Gastrocnemius medialis (tissue), 4 donors: ENCODE data around the gene ARHGEF10L. TPM values are rescaled to one million over a fixed set of nuclear protein-coding genes. Genes with fewer than 3 reads are reported as not detected.

ENCODE experiments used
- ATAC-seq, 2 donors: fragments of 150-250 bp; one replicate each; pipeline ENCODE4 v1.9.1; 2016
- DNase-seq, 2 donors: peaks; one replicate each; pipeline ENCODE4 v3.0.0-alpha.2; 2019
- H3K27ac ChIP-seq, 4 donors: fragments of 200-600 bp; sonication (generic); 1 replicate in 1 of 4; 2 replicates in 3 of 4; pipeline ENCODE4 v1.5.1; 2016 to 2018; ENCODE audit warnings: mild to moderate bottlenecking in 2 of 4, moderate library complexity in 1 of 4
- H3K27me3 ChIP-seq, 3 donors: fragments of 200-600 bp; sonication (generic) in 2 of 3; 1 replicate in 1 of 3; 2 replicates in 2 of 3; pipeline versions ENCODE4 v1.5.1 to v1.6.0; 2016 to 2019; ENCODE audit warnings: mild to moderate bottlenecking in 1 of 3, moderate library complexity in 1 of 3
- H3K36me3 ChIP-seq, 2 donors: fragments of 200-600 bp; sonication (generic) in 1 of 2; one replicate each; pipeline ENCODE4 v1.5.1; 2017 to 2018
- H3K4me1 ChIP-seq, 2 donors: fragments of 200-600 bp; sonication (generic) in 1 of 2; one replicate each; pipeline ENCODE4 v1.5.1; 2016 to 2017; ENCODE audit warnings: mild to moderate bottlenecking in 2 of 2
- H3K4me3 ChIP-seq, 4 donors: fragments of 200-600 bp; sonication (generic) in 3 of 4; 1 replicate in 1 of 4; 2 replicates in 3 of 4; pipeline ENCODE4 v1.5.1; 2016 to 2019; ENCODE audit warnings: mild to moderate bottlenecking in 2 of 4
- H3K9me3 ChIP-seq, 3 donors: fragments of 200-600 bp; sonication (generic) in 2 of 3; 1 replicate in 1 of 3; 2 replicates in 2 of 3; pipeline ENCODE4 v1.5.1; 2016 to 2019
- POLR2A ChIP-seq, 2 donors: fragments of 450-650 bp; IDR thresholded peaks; one replicate each; pipeline ENCODE4 v1.6.1; 2017; ENCODE audit warnings: antibody characterized with exemption in 2 of 2, mild to moderate bottlenecking in 2 of 2, moderate library complexity in 2 of 2
- in situ Hi-C, 4 donors: fragments of 200-750 bp; cut with MboI; loops; one replicate each; pipeline versions ENCODE4 v1.15.0 to v1.8.0; 2017; ENCODE audit warnings: low sequenced_read_pairs in 4 of 4
- intact Hi-C: fragments of 100-400 bp; cut with DNase I; formaldehyde crosslinking; loops from one replicate; pipeline ENCODE4 v1.15.1; 2023; ENCODE audit warnings: low total_unique reads
- total RNA-seq, 4 donors: library from RNA; depleted of rRNA; stranded (reverse); fragments of >200 nt; gene quantifications; one replicate each; pipeline versions ENCODE4 v1.1.0 to v1.2.3, GENCODE V29; 2016
- TF ChIP-seq, protein P1 (sequence below), 5 experiments: fragments of 450-650 bp in 3 of 5; fragments of 200-600 bp in 2 of 5; sonication (generic) in 2 of 5; IDR thresholded peaks in 4 of 5; conservative IDR thresholded peaks in 1 of 5; 1 replicate in 4 of 5; 2 replicates in 1 of 5; pipeline ENCODE4 v1.5.1; 2016 to 2019; ENCODE audit warnings: antibody characterized with exemption in 5 of 5, mild to moderate bottlenecking in 3 of 5, moderate library complexity in 3 of 5

The ARHGEF10L gene
- total RNA-seq, 4 donors from 2014 or later, result 21.2 to 111 (median 73.8) TPM

DNA sequence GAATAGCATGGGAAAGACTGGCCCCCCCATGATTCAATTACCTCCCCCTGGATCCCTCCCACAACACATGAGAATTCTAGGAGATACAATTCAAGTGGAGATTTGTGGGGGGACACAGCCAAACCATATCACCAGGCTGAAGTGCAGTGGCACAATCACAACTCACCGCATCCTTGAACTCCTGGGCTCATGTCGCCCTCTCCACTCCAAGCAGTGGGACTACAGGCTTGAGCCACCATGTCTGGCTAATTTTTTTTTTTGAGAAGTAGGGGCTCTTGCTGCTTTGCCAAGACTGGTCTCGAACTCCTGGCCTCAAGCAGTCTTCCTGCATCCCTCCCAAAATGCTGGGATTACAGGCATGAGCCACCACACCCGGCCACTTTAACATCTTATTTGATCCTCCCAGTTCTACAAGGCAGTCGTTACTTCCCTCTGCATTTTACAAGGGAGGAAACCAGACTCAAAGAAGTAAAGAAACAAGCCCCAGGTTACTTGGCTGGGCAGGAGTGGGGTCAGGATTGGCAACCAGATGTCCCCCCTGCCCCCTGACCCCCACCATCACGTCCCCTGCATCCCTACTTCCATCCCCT, 188.7 kb downstream of the ARHGEF10L start:
- Histone ChIP-seq H3K9me3 (no peaks in the 10 kb centered on the region), H3K4me1 (no peaks in the 10 kb centered on the region), H3K27me3 (no peaks in the 10 kb centered on the region), H3K4me3 (no peak overlapping the region), H3K27ac (no peak overlapping the region), H3K36me3 (no peaks in the 10 kb centered on the region)
- no peak for ATAC-seq
- in situ Hi-C loops, result no loop called here
- TF ChIP-seq, protein P1, sequence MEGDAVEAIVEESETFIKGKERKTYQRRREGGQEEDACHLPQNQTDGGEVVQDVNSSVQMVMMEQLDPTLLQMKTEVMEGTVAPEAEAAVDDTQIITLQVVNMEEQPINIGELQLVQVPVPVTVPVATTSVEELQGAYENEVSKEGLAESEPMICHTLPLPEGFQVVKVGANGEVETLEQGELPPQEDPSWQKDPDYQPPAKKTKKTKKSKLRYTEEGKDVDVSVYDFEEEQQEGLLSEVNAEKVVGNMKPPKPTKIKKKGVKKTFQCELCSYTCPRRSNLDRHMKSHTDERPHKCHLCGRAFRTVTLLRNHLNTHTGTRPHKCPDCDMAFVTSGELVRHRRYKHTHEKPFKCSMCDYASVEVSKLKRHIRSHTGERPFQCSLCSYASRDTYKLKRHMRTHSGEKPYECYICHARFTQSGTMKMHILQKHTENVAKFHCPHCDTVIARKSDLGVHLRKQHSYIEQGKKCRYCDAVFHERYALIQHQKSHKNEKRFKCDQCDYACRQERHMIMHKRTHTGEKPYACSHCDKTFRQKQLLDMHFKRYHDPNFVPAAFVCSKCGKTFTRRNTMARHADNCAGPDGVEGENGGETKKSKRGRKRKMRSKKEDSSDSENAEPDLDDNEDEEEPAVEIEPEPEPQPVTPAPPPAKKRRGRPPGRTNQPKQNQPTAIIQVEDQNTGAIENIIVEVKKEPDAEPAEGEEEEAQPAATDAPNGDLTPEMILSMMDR (IDR thresholded peaks at IDR 0.05 in 4 of 5, conservative IDR thresholded peaks at IDR 0.05 in 1 of 5), result no peak
- no peak for TF ChIP-seq POLR2A (IDR thresholded peaks at IDR 0.05)
- no peak for DNase-seq
- intact Hi-C loops, result no loop called here

DNA sequence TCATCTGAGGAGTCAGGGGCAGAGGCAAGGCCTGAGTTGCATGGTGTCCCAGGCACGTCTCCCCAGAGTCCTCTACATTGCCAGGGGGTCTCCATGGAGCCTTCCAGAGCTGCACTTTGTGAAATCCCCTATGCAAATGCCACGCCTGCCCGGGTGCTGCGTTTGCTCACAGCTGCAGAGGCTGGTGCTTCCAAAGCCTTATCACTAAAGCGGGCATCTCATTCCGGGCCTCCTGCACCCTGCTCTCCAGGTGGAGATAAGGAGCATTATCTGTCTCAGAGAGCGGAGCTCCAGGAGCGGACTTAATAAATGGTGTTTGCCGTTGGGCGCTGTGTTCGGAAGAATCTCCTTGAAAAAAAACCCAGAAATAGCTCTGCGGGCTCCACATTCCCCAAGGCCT, 189.8 kb downstream of the ARHGEF10L start:
- in situ Hi-C loops (no loop called here), intact Hi-C loops (no loop called here)
- ATAC-seq (no peak), DNase-seq (no peak)
- H3K4me1 ChIP-seq, result no peaks in the 10 kb centered on the region
- H3K36me3 ChIP-seq, result no peaks in the 10 kb centered on the region
- no peak overlapping the region for H3K4me3 ChIP-seq
- TF ChIP-seq, protein P1 (IDR thresholded peaks at IDR 0.05 in 4 of 5, conservative IDR thresholded peaks at IDR 0.05 in 1 of 5), result no peak
- TF ChIP-seq POLR2A (IDR thresholded peaks at IDR 0.05), result no peak
- no peaks in the 10 kb centered on the region for H3K9me3 ChIP-seq
- no peaks in the 10 kb centered on the region for H3K27me3 ChIP-seq
- H3K27ac ChIP-seq, result no peak overlapping the region

DNA sequence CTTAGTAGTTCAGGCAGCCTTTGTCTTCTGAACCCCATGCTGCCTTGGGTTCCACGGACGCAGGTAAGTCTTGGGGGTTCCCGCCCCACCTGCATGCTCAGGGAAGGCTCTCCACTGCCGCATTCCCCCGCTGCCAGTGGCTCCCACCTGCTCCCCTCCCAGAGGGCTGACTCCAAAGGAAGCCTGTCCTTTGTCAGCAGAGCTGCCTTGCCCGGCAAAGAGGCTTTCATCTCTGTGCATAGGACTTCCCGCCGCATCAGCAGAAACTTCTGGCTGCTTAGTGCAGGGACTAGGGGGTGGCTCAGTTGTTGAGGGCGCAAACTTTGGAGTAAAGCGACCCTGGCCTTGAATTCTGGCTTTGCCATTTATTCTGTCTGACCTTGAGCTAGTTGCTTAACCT, 190.4 kb downstream of the ARHGEF10L start:
- in situ Hi-C loops, result no loop called here
- TF ChIP-seq, protein P1 (IDR thresholded peaks at IDR 0.05 in 4 of 5, conservative IDR thresholded peaks at IDR 0.05 in 1 of 5), result no peak
- no peak for TF ChIP-seq POLR2A (IDR thresholded peaks at IDR 0.05)
- no peak for ATAC-seq

DNA sequence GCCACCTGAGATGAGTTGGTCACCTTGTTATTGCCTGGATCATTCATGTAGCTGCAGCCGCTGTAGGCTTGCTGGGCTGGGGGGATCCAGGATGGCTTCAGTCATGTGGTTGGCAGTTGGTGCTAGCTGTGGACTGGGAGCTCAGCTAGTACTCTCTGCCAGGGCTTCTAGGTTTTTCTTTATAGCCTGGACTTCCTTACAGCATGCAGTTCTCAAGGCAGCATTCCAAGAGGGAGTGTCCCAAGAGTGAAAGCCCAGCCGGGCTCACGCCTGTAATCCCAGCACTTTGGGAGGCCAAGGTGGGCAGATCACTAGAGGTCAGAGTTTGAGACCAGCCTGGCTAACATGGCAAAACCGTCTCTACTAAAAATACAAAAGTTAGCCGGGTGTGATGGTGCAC, 192.0 kb downstream of the ARHGEF10L start:
- Histone ChIP-seq H3K27ac (no peak overlapping the region), H3K4me3 (no peak overlapping the region), H3K9me3 (no peaks in the 10 kb centered on the region), H3K36me3 (no peaks in the 10 kb centered on the region), H3K27me3 (no peaks in the 10 kb centered on the region), H3K4me1 (no peaks in the 10 kb centered on the region)
- DNase-seq (no peak), ATAC-seq (no peak)
- in situ Hi-C loops (no loop called here), intact Hi-C loops (no loop called here)
- no peak for TF ChIP-seq POLR2A (IDR thresholded peaks at IDR 0.05)
- TF ChIP-seq, protein P1 (IDR thresholded peaks at IDR 0.05 in 4 of 5, conservative IDR thresholded peaks at IDR 0.05 in 1 of 5), result no peak

More for the DNA sequence above, 190.4 kb downstream of the ARHGEF10L start:
- no peaks in the 10 kb centered on the region for H3K9me3 ChIP-seq
- no peak for DNase-seq
- no peak overlapping the region for H3K27ac ChIP-seq
- intact Hi-C loops, result no loop called here
- H3K27me3 ChIP-seq, result no peaks in the 10 kb centered on the region
- H3K4me1 ChIP-seq, result no peaks in the 10 kb centered on the region
- no peak overlapping the region for H3K4me3 ChIP-seq
- no peaks in the 10 kb centered on the region for H3K36me3 ChIP-seq

DNA sequence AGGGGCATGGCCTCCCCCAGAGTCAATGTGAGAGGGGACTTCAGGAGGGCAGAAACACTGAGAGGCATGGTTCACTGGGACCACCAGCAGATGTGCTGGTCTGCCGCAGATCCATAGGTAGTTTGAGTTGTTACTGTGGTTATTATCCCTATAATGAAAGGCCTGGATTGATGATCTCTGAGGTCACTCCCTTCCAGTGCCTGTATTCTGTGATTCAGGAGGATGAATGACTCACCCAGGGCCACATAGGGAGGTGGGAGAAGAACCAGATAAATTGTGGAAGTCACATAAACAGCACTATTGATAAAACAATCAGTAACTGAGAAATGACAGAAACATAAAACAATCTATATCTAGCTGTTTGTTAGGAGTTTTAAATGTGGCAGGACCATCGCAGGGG, 193.0 kb downstream of the ARHGEF10L start:
- H3K27me3 ChIP-seq, result no peaks in the 10 kb centered on the region

More for the DNA sequence above, 193.0 kb downstream of the ARHGEF10L start:
- Histone ChIP-seq H3K9me3 (no peaks in the 10 kb centered on the region), H3K36me3 (no peaks in the 10 kb centered on the region), H3K27ac (no peak overlapping the region), H3K4me3 (no peak overlapping the region), H3K4me1 (no peaks in the 10 kb centered on the region)
- TF ChIP-seq, protein P1 (IDR thresholded peaks at IDR 0.05 in 4 of 5, conservative IDR thresholded peaks at IDR 0.05 in 1 of 5), result no peak
- no peak for TF ChIP-seq POLR2A (IDR thresholded peaks at IDR 0.05)
- intact Hi-C loops, result no loop called here
- no peak for ATAC-seq
- in situ Hi-C loops, result no loop called here
- no peak for DNase-seq
